Stimulated activated CD8-positive, alpha-beta memory T cell treated with anti-CD3 and anti-CD28 coated beads, Interleukin-7, amount 100 ng/mL, for 24 hours (primary cell): ENCODE data around the gene TM7SF2.

Experiments
- DNase-seq: peaks from one replicate; pipeline ENCODE4 v3.0.0-alpha.2; 2020; ENCODE audit warnings: low read depth

Gene TM7SF2

GRCh38 chr11:65090628-65091027 is 21.0 kb upstream of the TM7SF2 start:
- DNase-seq = no peak

- DNase-seq = no peak
Observed at GRCh38 chr11:65095427-65095826, 16.2 kb upstream of the TM7SF2 start.

GRCh38 chr11:65095974-65096806 is 15.5 kb upstream of the TM7SF2 start, which contains the start of gene VPS51:
Gene VPS51, plus strand, starts transcription at chr11:65096214. Its CDS starts 37 bp downstream, at chr11:65096251.
- DNase-seq = peak; percentile 64

- DNase-seq = no peak
Observed at GRCh38 chr11:65096926-65097325, 14.7 kb upstream of the TM7SF2 start.

- DNase-seq = no peak
Observed at GRCh38 chr11:65100674-65101350, 10.9 kb upstream of the TM7SF2 start.

GRCh38 chr11:65102142-65103095 is 9.3 kb upstream of the TM7SF2 start:
- DNase-seq = no peak

GRCh38 chr11:65103476-65103875 is 8.2 kb upstream of the TM7SF2 start:
- no peak for DNase-seq

GRCh38 chr11:65104628-65105027 is 7.0 kb upstream of the TM7SF2 start:
- DNase-seq = no peak

GRCh38 chr11:65107078-65107477 is 4.6 kb upstream of the TM7SF2 start:
- DNase-seq = no peak

- DNase-seq = no peak
Observed at GRCh38 chr11:65107751-65108468, 3.8 kb upstream of the TM7SF2 start.

- no peak for DNase-seq
Observed at GRCh38 chr11:65108469-65109123, 3.1 kb upstream of the TM7SF2 start.

GRCh38 chr11:65109231-65110198 is 2.2 kb upstream of the TM7SF2 start:
- DNase-seq = no peak

GRCh38 chr11:65110354-65110861 is 1.3 kb upstream of the TM7SF2 start:
- DNase-seq = peak; percentile 97

GRCh38 chr11:65111159-65111743 is 421 bp upstream of the TM7SF2 start:
- DNase-seq = no peak

- peak; percentile 39 for DNase-seq
Observed at GRCh38 chr11:65112546-65113360, 1.1 kb downstream of the TM7SF2 start.

- no peak for DNase-seq
Observed at GRCh38 chr11:65113361-65113756, 1.7 kb downstream of the TM7SF2 start.

GRCh38 chr11:65113839-65114238 is 2.2 kb downstream of the TM7SF2 start:
- DNase-seq = no peak

GRCh38 chr11:65114538-65115171 is 3.0 kb downstream of the TM7SF2 start:
- no peak for DNase-seq
